HG03521 (cell line): ENCODE measurements around the gene TMPRSS5.
"Not testable (repeated sequence)": the region's sequence is repeated elsewhere in the genome, so short reads cannot be mapped to it uniquely, and the experiment has no call there.

Experiments
- ATAC-seq: cut with Tn5 transposase; IDR thresholded peaks from one replicate; pipeline ENCODE4 v1.9.1; 2021; ENCODE audit warnings: mild to moderate bottlenecking, moderate library complexity; ENCODE audit not compliant: unreplicated experiment

The TMPRSS5 gene

DNA sequence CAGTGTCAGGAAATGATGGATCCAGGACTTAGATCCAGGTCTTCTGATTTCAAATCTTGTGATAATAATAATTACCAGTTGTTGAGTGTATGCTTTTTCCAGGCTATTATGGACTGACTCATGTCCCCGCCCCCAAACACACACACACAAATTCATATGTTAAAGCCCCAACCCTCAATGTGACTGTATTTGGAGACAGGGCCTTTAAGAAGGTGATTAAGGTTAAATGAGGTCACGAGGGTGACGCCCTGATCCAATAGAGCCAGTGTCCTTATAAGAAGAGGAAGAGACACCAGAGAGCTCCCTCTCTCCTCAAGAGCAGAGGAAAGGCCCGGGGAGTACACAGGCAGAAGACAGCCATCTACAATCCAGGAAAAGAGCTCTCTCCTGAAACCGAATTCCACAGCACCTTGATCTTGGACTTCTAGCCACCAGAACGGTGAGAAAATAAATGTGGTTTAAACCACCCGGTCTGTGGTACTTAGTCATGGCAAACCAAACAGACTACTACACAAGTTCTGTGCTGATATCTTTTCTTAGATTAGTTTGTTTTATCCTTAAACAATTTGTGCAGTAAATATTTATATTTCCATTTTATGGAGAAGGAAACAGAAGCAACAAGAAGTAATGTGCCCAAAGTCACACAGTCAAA is 8.2 kb downstream of the TMPRSS5 start:
- no peak for ATAC-seq

DNA sequence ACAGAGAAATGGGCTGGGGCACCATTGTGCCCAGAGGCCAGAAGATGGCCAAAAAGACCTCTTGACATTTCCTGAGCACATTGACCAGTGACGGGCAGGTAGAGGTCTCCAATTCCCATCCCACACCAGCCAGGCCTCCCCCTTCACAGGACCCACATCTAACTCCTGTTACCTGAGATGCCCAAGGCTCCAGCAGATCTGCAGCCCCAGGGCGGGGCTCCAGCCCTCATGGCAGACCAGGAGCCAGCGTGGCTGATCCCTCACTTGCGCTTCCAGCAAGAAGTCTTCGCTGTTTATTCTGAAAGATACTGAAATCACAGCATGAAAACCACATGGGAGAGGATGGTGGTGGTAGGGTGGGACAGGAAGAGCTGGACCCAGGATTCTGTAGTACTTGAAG is 9.0 kb downstream of the TMPRSS5 start:
- ATAC-seq, result no peak

DNA sequence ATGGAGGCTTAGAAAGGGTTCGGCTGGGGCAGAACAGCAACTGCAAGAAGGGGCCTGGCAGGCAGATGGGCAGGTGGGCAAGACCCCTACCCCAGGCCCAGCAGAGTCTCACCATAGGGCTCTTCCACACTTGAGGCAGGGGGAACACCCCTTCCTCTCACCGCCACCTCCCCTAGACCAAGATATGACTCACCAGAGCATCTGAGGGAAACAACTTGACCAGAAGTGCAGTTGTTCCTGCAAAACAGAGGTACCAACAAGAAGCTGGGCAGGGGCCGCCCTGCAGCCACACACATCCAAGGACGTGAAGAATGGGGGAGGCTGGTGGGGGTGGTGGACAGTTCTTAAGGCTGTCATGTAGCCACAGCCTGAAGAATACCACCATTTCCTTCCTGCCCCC is 10.9 kb downstream of the TMPRSS5 start:
- no peak for ATAC-seq

DNA sequence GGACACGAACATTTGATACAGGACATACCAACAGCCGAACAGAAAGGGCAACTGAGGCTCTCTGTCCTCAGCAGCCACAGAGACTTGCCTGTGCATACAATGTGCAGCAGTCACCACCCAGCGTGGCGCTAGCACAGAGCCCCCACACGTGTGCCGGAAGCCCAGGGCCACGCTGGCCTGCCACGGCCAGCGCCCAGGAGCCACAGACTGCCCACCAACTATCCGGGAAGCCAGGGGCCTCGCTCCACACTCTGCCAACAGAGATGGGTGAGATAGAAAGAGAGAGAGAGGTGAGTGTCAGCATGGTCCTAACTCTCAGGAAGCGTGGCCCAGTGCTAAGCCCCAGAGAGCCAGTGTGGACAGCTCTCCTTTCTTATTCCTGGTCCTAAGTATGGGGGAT is 11.7 kb downstream of the TMPRSS5 start:
- no peak for ATAC-seq

DNA sequence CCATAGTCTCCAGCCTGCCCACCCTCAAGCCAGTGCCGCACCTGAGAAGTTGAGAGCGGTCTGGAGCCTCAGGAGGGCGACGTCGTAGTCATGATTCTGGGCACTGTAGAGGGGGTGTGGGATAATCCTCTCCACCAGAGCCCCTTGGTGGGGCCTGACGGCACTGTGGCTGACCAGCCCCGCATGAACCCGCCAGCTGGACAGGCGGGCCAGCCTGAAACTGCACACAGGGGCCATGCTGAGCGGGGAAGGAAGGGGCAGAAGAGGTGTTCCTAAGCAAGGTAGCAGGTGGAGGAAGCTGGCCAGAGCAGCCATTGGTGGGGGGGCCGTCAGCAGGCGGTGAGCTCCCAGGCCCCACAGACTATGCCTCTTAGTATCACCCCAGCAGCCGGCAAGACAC is 13.1 kb downstream of the TMPRSS5 start:
- ATAC-seq, result no peak

DNA sequence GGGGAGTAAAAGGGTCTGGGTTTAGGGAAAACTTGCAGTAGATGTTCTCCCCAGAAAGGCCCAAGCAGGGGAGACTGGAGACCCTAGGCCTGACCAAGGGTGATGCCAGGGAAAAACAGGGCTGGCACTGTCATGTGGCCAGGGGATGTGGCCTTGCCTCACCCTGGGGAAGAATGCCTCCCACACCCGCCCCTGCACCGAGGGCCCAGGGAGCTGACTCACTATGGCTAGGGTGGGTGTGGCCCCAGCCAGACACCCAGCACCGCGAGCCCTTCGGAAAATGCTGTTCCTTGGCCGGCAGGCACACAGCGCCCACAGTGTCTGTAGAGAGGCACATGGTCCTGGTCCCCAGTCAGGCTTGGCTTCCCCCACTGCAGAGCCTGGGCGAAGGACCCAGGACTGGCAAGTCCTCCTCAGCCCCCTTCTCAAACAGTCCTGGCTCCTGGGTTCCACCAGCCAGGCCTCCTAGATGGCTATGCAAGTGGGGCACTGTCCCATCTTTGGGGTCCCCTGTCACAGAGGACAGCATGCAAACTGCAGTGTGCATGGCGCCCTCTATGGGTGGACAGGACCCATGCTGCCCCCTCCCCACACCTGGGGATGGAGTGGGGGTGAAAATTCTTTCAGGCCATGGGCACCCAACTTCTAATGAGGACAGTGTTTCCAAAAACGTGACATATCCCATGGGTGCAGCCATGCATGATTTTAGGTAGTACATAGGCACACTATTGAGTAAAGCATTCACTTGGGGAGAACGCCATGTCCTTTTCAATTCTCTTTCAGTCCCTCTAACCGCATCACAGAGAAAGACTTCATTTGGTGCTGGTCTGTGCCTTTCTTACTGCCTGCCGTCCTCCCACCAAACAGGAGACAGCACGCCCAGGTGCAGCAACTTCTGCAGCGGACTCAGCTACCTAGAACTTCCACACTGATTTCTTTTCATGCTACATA is 15.2 kb downstream of the TMPRSS5 start:
- ATAC-seq, result no peak

DNA sequence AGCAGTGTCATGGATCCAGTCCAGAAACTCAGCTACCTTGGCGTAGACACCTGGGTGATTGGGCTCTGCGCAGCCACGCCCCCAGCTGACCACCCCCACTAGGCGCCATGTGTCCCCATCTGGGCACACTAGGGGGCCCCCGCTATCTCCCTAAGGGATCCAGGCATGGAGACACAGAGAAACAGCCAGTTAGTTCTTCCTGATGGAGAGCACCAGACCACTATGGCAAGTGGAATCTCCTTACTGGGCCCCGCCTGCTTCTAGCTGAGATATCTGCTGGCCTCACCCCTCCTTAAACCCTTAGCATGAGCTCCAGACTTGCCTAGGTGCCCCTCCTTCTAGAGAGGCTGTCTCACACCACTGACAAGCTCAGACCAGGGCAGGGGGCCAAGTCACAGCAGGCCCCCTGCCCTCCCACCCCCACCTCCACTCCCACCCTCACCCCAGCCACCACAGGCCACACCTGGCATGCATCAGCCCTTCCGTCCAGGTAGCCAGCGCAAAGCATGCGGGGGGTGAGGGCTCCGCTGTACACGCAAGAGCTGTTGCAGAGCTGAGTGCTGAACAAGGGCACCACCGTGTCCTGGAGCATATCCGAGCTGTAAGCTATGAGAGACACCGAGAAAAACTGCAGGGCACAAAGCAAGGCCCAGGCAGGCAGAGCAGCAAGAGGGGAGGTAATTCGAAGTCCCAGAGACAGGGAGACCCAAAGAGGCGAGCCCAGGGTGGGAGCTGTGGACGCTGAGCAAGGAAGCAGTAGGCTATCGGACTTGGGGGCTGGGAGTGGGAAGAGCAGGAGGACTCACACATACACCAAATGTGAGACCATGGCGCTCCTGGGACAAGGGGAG is 16.1 kb downstream of the TMPRSS5 start:
- ATAC-seq, result no peak

DNA sequence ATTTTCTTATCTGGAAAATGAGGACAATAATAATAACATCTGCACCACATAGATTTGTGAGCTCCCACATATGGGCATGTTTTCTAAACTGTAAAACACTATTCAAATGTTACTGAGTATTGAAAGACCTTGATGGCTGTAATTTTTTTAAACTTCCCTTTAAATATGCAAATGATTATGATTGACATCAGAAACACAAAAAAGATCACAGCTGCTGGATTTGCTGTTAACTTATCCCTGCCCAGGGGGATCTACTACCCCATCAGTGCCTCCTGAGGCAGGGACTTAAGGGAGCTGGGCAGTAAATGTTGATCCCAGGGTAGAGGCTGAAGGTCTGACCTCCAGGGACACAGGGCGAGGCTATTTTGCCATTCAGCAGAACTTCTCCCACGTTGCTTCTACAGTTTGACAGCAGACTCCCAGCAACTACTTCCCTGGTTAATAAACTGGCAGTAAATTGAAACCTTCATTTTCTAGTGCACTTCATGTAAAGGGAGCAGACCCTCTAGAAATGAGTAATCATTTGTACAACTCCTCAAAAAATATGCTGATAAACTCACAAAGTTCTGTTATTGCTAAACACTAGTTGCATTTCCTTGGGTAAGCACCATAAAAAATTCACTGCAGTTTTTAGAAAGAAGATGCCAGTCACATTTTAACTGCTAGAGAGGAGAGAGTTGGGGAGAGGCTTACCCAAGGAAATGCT is 20.3 kb downstream of the TMPRSS5 start:
- no peak for ATAC-seq

DNA sequence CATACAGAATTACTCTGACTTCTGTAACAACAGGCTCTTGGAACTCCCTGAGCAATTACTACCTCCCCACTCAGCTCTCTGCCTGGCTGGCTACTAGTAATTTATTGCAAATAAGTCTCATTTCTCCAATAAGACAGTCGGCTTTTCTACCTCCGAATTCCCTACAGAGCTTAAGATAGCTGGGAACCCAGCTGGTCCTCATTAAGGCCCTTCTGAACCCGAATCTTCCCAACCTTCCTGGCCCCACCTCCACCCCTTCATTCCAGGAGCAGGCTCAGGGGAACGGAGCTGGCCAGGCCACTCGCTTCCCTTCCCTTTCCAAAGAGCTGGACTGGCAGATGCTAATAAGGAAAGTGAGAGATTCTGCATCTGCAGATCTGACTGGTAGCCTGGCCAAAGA is 21.6 kb downstream of the TMPRSS5 start:
- ATAC-seq, result no peak

DNA sequence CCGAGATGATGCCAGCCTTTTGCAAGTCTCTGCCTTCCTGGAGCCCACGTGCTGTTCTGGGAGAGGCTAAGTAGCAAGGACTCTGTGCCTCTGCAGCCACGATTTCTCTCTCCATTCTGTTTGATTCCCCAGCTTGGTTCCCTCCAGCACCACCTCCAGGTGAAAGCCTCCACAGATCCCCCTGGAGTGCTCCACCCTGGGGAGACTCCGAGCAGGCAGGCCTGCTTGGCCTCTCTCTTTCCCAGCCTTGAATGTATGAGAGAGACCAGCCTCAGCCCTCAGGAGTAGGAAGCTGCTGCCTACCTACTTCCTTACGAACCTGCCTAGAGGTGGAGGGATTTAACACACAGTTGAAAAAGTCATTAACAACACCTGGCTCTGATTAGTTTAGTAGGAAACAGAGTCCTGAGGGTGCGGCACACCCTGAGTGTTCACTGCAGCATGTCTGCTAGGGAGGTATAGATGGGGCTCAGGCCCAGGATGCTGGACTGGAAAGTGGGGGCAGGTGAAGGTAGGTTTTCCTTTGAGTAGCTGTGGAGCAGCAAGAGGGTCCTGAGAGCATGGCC is 22.5 kb downstream of the TMPRSS5 start:
- no peak for ATAC-seq

DNA sequence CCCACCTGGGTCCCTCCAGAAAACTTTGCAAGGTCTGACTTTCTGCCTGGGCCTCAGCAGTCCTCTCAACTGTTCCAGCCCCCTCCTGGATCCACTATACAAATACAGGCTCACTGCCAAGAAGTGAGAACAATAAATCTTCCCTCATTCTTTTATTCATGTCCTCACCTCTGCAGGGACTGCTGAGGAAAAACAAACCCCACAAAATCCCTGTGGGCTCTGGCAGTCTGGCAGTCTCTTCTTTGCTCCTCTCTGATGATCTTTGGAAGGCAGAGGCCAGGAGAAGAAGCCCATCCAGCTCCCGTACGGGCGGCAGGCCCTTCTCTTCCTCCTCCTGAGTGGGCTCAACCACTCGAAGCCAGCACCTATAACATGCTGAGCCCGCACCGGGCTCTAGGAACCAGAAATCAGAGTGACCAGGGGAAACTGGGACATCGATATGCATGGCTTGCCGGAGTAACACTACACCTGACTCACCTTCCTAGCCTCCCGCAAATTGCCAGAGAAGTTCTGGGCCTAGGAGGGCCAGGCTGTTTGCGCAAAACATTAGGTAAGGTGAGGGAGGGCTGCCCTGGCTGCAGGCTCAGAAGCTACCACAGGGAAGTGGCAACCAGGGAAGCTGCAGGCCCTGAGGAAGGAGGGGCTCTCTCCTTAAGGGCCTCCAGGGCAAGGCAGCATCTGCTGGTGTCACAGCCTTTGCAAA is 24.2 kb downstream of the TMPRSS5 start:
- ATAC-seq, result no peak

DNA sequence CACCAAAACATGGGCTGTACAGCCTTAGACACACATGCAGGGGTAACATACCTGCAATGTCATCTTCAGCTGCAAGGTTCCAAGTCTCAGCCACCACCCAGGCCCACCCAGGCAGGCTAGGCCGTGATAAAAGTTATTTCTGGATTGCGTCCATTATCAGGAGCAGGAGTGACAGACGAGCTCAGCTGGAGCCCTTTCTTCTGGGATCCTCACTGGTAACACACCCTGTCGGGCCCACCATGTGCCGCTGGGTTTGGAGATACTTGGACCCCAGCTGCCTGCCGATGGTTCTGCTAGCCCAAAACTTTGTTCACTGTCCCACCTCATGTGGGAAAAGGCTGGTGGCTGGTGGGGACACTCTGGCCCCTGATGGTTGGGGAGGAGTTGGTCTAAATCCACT is 24.8 kb downstream of the TMPRSS5 start:
- no peak for ATAC-seq

DNA sequence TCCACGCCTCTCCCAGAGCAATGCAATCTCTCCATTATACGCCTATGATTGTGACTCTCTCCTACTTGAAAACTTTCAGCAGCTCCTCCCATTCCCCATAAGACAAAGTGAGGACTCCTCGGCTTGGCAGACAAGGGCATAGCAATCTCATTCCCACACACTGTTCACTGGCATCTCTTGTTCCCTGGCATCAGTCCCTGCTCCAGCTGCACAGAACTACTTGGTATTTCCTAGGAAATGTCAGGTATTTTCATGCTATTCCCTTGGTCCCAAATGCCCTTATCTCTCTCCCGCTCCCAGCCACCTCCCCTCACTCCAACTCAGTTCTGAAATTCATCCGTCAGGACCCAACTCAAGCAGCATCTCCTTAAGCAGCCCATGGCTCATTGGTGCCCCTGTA is 28.4 kb downstream of the TMPRSS5 start:
- no peak for ATAC-seq

DNA sequence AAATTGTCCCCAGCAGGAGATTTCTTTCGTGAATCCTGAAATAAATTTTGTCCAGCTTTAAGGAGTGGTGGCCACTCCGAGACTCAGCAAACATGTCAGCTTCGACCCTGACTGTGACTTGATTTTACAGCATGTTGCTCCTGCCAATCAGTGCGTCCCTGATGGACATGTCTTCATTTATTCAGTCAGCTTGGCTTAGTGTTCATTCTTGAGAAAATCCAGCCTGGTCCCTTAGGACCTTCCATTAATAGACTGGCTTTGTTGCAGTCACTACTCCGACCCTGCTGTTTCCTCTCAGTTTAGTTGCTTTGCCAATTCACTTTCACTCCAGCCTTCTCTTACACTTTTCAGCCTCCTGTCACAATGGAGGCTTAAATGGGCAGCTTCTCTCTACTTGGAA is 30.5 kb downstream of the TMPRSS5 start:
- no peak for ATAC-seq

DNA sequence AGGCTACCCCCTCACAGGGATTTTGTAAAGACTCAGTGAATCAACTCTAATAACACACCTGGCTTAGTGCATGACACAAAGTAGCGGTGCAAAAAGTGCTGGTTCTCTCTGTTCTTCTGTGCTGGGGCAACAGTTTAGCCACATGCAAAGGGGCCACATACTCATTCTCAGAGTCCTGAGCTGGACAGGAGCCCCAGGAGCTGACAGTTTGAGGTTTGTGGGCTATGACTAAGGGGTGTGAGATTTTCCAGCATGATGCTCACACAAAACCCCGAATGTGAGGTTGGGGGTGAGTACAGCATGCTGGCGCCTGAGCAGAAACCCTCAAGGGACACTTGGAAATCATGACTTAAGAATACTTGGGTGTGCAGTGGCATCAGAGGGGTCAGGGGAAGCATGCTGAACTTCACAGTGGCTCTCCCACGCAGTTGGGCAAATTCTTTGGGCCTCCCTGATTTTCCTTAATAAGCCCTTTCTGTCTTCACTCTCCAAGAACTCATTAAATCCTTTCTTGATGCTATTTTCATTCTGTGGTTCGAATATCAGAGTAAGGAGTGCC is 31.0 kb downstream of the TMPRSS5 start:
- ATAC-seq, result peak; percentile 57

DNA sequence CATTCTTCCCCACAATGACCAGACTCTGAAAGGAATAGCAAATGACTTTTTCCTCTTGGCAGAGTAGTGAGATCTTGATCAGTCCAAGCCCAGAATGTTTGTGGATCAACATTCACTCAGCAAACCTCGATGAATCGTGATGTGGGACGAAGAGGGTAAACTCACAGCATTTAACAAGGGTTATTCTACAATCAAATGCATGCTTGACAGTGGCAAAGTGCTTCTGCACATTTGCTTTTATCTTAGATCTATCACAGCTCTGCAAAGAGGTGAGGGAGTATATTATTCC is 31.8 kb downstream of the TMPRSS5 start:
- no peak for ATAC-seq

DNA sequence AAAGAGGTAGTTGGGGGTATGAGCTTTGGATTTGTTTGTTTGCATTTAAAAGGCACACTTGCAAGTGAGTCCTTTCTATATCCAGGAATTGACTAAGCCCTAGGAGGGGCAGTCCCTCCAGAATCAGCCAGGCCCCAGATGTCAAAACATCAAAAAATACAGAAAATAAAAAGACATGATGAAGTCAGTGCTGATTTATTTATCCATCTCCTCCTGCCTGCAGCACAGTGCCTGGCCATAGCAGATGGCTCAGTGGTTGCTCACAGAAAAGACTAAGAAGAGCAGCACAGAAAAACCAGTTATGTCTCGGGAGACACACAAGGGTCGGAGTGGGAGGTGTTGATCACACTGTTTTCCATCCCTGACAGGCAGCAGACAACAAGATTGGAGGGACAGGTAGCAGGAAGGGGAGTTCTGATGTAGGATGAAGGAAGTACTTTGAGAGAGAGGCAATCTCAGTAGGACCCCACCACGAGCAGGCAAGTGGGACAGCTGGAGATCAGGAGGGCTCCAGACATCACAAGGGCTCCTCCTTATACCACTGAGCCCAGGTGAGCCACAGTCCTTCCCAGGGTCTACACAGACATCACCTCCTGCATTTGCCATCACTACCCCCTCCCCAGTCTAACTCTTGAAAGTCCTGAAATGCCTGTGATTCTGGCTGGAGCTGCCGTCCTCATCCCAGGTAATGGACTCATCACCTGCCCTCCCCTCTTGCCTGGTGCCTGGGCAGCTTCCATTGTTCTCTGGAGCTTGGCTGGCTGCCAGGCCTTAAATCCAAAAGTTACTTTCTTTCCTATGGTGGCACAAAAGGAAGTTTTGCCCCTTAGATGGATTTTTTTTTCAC is 32.3 kb downstream of the TMPRSS5 start:
- no peak for ATAC-seq

DNA sequence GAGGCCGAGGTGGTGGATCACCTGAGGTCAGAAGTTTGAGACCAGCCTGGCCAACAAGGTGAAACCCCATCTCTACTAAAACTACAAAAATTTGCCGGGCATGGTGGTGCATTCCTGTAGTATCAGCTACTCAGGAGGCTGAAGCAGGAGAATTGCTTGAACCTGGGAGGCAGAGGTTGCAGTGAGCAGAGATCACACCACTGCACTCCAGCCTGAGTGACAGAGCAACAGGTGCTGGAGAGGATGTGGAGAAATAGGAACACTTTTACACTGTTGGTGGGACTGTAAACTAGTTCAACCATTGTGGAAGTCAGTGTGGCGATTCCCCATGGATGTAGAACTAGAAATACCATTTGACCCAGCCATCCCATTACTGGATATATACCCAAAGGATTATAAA is 34.2 kb downstream of the TMPRSS5 start:
- not testable (repeated sequence) for ATAC-seq

DNA sequence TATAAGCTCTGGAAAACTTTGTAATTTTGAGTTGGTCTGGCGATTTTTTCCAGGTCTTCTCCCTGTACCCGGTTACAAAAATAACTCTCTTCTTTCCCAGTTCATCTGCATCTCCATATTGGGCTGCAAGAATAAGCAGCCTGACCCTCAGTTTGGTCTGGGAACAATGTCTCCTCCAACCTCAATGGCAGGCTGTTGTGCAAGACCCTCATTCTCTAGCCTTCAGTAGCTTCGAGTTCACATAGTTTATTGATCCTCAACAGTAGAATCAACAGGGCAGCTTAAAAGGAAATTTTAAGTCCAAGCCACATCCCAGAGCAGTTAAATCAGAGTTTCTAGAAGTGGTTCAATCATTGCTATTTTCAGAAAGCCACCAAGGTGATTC is 35.3 kb downstream of the TMPRSS5 start:
- no peak for ATAC-seq
